Liver (tissue), 3 donors: ENCODE results near the gene SF1.
A peak's percentile ranks its signal among the peaks of the same experiment; 100 is the strongest.

Source experiments
- EGR1 ChIP-seq, 2 donors: IDR thresholded peaks; 2 replicates each; pipeline ENCODE4 v1.6.1; 2016 to 2018; ENCODE audit warnings: antibody characterized with exemption in 2 of 2, low read depth in 2 of 2
- GABPA ChIP-seq, 2 donors: IDR thresholded peaks in 1 of 2; conservative IDR thresholded peaks in 1 of 2; 2 replicates each; pipeline ENCODE4 v1.6.1; 2016; ENCODE audit warnings: antibody characterized with exemption in 2 of 2, mild to moderate bottlenecking in 1 of 2, moderate library complexity in 1 of 2
- HNF4G ChIP-seq: IDR thresholded peaks from 2 replicates; pipeline ENCODE4 v1.6.1; 2016; ENCODE audit warnings: antibody characterized with exemption
- JUND ChIP-seq, 2 donors: IDR thresholded peaks; 2 replicates each; pipeline ENCODE4 v1.6.1; 2016; ENCODE audit warnings: antibody characterized with exemption in 2 of 2
- RAD21 ChIP-seq, 2 donors: IDR thresholded peaks; 2 replicates each; pipeline ENCODE4 v1.6.1; 2016; ENCODE audit warnings: antibody characterized with exemption in 2 of 2, mild to moderate bottlenecking in 2 of 2
- RXRA ChIP-seq, 2 donors: IDR thresholded peaks; 2 replicates each; pipeline ENCODE4 v1.6.1; 2017 to 2018; ENCODE audit warnings: antibody characterized with exemption in 2 of 2, mild to moderate bottlenecking in 1 of 2
- TAF1 ChIP-seq: conservative IDR thresholded peaks from 2 replicates; pipeline ENCODE4 v1.6.1; 2016; ENCODE audit warnings: antibody characterized with exemption, mild to moderate bottlenecking
- TF ChIP-seq, protein P1 (sequence below): fragments of 150-350 bp; IDR thresholded peaks from 2 replicates; pipeline ENCODE4 v1.5.1; 2017; ENCODE audit warnings: improper control_type of control experiment, low read depth, low read length; ENCODE audit not compliant: missing input control
- TF ChIP-seq, protein P2 (sequence below): IDR thresholded peaks from 2 replicates; pipeline ENCODE4 v1.6.1; 2016; ENCODE audit warnings: antibody characterized with exemption
- TF ChIP-seq, protein P3 (sequence below): IDR thresholded peaks from 2 replicates; pipeline ENCODE4 v1.6.1; 2016; ENCODE audit warnings: antibody characterized with exemption
- TF ChIP-seq, protein P4 (sequence below): IDR thresholded peaks from 2 replicates; pipeline ENCODE4 v1.6.1; 2016; ENCODE audit warnings: antibody characterized with exemption, mild to moderate bottlenecking
- TF ChIP-seq, protein P5 (sequence below): IDR thresholded peaks from 2 replicates; pipeline ENCODE4 v1.6.1; 2016; ENCODE audit warnings: antibody characterized with exemption
- donor health status: healthy.
- donor health status: healthy.

DNA sequence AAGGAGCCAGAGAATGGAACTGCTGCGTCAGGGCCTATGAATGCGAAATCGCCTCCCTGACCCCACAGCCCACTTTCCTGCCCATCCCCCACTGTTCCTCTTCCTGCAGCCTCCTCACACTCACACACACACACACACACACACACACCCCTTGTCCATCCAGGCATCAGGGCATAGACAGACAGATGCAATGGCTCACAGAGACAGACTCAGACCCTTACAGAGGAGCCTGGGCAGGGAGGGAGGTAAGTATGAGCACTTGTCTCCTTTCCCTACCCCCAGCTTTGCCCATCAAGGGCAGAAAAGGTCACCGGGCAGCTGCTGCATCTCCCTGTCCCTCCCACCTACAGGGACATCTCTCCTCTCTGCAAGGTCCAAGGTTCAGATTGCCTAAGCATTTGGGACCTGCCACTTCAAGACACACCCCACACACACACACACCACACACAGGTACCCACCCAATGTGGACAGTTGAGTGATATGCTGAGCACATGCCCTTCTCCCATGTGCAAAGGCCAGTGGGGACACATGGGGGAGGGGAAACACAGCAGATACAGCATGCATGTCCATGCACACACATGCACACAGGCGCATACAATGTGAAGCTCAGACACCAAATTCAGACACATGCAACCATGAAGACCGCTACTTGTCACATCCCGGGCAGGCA is 53.3 kb downstream of the SF1 start:
- TF ChIP-seq, protein P1, sequence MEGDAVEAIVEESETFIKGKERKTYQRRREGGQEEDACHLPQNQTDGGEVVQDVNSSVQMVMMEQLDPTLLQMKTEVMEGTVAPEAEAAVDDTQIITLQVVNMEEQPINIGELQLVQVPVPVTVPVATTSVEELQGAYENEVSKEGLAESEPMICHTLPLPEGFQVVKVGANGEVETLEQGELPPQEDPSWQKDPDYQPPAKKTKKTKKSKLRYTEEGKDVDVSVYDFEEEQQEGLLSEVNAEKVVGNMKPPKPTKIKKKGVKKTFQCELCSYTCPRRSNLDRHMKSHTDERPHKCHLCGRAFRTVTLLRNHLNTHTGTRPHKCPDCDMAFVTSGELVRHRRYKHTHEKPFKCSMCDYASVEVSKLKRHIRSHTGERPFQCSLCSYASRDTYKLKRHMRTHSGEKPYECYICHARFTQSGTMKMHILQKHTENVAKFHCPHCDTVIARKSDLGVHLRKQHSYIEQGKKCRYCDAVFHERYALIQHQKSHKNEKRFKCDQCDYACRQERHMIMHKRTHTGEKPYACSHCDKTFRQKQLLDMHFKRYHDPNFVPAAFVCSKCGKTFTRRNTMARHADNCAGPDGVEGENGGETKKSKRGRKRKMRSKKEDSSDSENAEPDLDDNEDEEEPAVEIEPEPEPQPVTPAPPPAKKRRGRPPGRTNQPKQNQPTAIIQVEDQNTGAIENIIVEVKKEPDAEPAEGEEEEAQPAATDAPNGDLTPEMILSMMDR, result no peak
- TF ChIP-seq HNF4G, result no peak
- no peak for TF ChIP-seq JUND (IDR thresholded peaks at IDR 0.05)
- no peak for TF ChIP-seq RAD21 (IDR thresholded peaks at IDR 0.05)
- TF ChIP-seq, protein P2, sequence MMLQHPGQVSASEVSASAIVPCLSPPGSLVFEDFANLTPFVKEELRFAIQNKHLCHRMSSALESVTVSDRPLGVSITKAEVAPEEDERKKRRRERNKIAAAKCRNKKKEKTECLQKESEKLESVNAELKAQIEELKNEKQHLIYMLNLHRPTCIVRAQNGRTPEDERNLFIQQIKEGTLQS, result no peak
- TF ChIP-seq, protein P3, sequence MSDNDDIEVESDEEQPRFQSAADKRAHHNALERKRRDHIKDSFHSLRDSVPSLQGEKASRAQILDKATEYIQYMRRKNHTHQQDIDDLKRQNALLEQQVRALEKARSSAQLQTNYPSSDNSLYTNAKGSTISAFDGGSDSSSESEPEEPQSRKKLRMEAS, result no peak
- TF ChIP-seq RXRA (IDR thresholded peaks at IDR 0.05), result peak; percentile 37 to 82
- TF ChIP-seq, protein P4, sequence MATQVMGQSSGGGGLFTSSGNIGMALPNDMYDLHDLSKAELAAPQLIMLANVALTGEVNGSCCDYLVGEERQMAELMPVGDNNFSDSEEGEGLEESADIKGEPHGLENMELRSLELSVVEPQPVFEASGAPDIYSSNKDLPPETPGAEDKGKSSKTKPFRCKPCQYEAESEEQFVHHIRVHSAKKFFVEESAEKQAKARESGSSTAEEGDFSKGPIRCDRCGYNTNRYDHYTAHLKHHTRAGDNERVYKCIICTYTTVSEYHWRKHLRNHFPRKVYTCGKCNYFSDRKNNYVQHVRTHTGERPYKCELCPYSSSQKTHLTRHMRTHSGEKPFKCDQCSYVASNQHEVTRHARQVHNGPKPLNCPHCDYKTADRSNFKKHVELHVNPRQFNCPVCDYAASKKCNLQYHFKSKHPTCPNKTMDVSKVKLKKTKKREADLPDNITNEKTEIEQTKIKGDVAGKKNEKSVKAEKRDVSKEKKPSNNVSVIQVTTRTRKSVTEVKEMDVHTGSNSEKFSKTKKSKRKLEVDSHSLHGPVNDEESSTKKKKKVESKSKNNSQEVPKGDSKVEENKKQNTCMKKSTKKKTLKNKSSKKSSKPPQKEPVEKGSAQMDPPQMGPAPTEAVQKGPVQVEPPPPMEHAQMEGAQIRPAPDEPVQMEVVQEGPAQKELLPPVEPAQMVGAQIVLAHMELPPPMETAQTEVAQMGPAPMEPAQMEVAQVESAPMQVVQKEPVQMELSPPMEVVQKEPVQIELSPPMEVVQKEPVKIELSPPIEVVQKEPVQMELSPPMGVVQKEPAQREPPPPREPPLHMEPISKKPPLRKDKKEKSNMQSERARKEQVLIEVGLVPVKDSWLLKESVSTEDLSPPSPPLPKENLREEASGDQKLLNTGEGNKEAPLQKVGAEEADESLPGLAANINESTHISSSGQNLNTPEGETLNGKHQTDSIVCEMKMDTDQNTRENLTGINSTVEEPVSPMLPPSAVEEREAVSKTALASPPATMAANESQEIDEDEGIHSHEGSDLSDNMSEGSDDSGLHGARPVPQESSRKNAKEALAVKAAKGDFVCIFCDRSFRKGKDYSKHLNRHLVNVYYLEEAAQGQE, result no peak
- no peak for TF ChIP-seq EGR1 (IDR thresholded peaks at IDR 0.05; ENCODE audit: low read depth in 2 of 2)
- TF ChIP-seq, protein P5, sequence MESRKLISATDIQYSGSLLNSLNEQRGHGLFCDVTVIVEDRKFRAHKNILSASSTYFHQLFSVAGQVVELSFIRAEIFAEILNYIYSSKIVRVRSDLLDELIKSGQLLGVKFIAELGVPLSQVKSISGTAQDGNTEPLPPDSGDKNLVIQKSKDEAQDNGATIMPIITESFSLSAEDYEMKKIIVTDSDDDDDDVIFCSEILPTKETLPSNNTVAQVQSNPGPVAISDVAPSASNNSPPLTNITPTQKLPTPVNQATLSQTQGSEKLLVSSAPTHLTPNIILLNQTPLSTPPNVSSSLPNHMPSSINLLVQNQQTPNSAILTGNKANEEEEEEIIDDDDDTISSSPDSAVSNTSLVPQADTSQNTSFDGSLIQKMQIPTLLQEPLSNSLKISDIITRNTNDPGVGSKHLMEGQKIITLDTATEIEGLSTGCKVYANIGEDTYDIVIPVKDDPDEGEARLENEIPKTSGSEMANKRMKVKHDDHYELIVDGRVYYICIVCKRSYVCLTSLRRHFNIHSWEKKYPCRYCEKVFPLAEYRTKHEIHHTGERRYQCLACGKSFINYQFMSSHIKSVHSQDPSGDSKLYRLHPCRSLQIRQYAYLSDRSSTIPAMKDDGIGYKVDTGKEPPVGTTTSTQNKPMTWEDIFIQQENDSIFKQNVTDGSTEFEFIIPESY, result no peak
- TF ChIP-seq TAF1, result no peak
- TF ChIP-seq GABPA (IDR thresholded peaks at IDR 0.05 in 1 of 2, conservative IDR thresholded peaks at IDR 0.05 in 1 of 2), result peak in 1 of 2 donors; percentile 39
